ENCODE results near the gene BRINP3. TPM values are rescaled to one million over a fixed set of nuclear protein-coding genes. Genes with fewer than 3 reads are reported as not detected.

The BRINP3 gene
- total and polyA plus RNA-seq, 9 of the 15 experiments (the other 6 are each of a cell fraction or from before 2014, with no cell fraction given) = 0.09 to 0.75 (median 0.19) TPM; not detected in 1

- no peak for TF ChIP-seq OTX1 (CRISPR knock-in tag; IDR thresholded peaks at IDR 0.05)
- no peak for TF ChIP-seq NEUROD1 (IDR thresholded peaks at IDR 0.05; ENCODE audit: borderline replicate concordance, low read depth, low read length, partially characterized antibody)
- no peak for TF ChIP-seq SRF (CRISPR knock-in tag; IDR thresholded peaks at IDR 0.05)
- no peak for TF ChIP-seq POLR2AphosphoS2 (IDR thresholded peaks at IDR 0.05; ENCODE audit: low read length)
- TF ChIP-seq FOXK2 (conservative IDR thresholded peaks at IDR 0.05 in 1 of 2, IDR thresholded peaks at IDR 0.05 in 1 of 2; ENCODE audit: low read depth in 2 of 2) = no peak
- TF ChIP-seq ZNF318 (IDR thresholded peaks at IDR 0.05; ENCODE audit: borderline replicate concordance in 1 of 2, low read depth in 1 of 2) = no peak
Measured at GRCh38 chr1:190116921-190117320, 360.7 kb downstream of the BRINP3 start (continued).
